Ovary (tissue), 9 donors: ENCODE results near the gene PAFAH1B2. TPM values are rescaled to one million over a fixed set of nuclear protein-coding genes. Genes with fewer than 3 reads are reported as not detected.
"Not testable (repeated sequence)": the region's sequence is repeated elsewhere in the genome, so short reads cannot be mapped to it uniquely, and the experiment has no call there.

Source experiments
- DNase-seq, 5 donors: peaks; one replicate each; pipeline ENCODE4 v3.0.0-alpha.2; 2019 to 2020
- H3K27ac ChIP-seq, 2 donors: fragments of 200-600 bp; one replicate each; pipeline versions ENCODE4 v1.5.1 to v1.8.0; 2019 to 2022
- H3K27me3 ChIP-seq: fragments of 200-600 bp; one replicate; pipeline ENCODE4 v1.8.0; 2022
- H3K36me3 ChIP-seq: fragments of 200-600 bp; sonication (generic); one replicate; pipeline ENCODE4 v1.5.1; 2019
- H3K4me1 ChIP-seq: one replicate; pipeline ENCODE4 v1.8.1; 2013; ENCODE audit warnings: mild to moderate bottlenecking, moderate library complexity; ENCODE audit not compliant: insufficient read depth
- H3K4me3 ChIP-seq: fragments of 200-600 bp; sonication (generic); one replicate; pipeline ENCODE4 v1.5.1; 2017
- H3K9me3 ChIP-seq, 2 donors: fragments of 200-600 bp in 1 of 2; sonication (generic) in 1 of 2; one replicate each; pipeline versions ENCODE4 v1.5.1 to v1.8.1; 2013 to 2019; ENCODE audit warnings: mild to moderate bottlenecking in 1 of 2, moderate library complexity in 1 of 2
- EP300 ChIP-seq: sonication (generic); formaldehyde crosslinking; IDR thresholded peaks from one replicate; pipeline ENCODE4 v1.6.1; 2017; ENCODE audit warnings: antibody characterized with exemption
- POLR2A ChIP-seq: fragments of 450-650 bp; IDR thresholded peaks from one replicate; pipeline ENCODE4 v1.6.1; 2017; ENCODE audit warnings: antibody characterized with exemption, mild to moderate bottlenecking, moderate library complexity
- WGBS, 3 donors: extraction: QIAGEN DNeasy Blood & Tissue Kit in 1 of 3; methylation state at CpG; one replicate each; pipeline versions ENCODE4 v1.1.5 to v1.1.7; 2013 to 2017; 5-methylcytosine and 5-hydroxymethylcytosine counted together
- intact Hi-C, 4 donors: fragments of 100-400 bp; cut with DNase I; formaldehyde crosslinking; loops; one replicate each; pipeline versions ENCODE4 v1.11.0 to v1.15.1; 2022 to 2023
- polyA plus RNA-seq, 2 donors: library from polyadenylated mRNA; stranded (reverse); fragments of 200-250 nt in 1 of 2; fragments of 350-450 nt in 1 of 2; fragmentation: Illumina TruSeq in 1 of 2; extraction: RNeasy Lipid Tissue Mini Kit (QIAGEN cat#74804) in 1 of 2; gene quantifications; one replicate each; pipeline ENCODE4 v1.2.3, GENCODE V29; 2013 to 2014
- total RNA-seq, 7 donors: library from RNA; depleted of rRNA in 2 of 7; stranded (reverse); fragments of >200 nt in 2 of 7; fragmentation: NEBNext Ultra II Directional in 3 of 7; extraction: Animal tissue kit (Norgen Biotek cat#: 25700) in 3 of 7; gene quantifications; one replicate each; pipeline versions ENCODE4 v1.1.0 to v1.2.4, GENCODE V29; 2016 to 2023
- TF ChIP-seq, protein P1 (sequence below), 3 donors: fragments of 450-650 bp in 2 of 3; fragments of 200-600 bp in 1 of 3; IDR thresholded peaks; one replicate each; pipeline versions ENCODE4 v1.5.1 to v1.8.0; 2016 to 2022; ENCODE audit warnings: antibody characterized with exemption in 3 of 3, mild to moderate bottlenecking in 1 of 3
- donor health status: DM: no; HTN: no; CAD: no; lungs with moderate emphysema.
- donor health status: DM: no; HTN: no; CAD: no.
- donor health status: Bipolar disorder and iron deficiency.
- donor health status: DM: yes; HTN: yes; CAD: no.
- donor health status: DM: no; HTN: no; CAD: no.
- donor health status: DM: yes; HTN: yes; CAD: no.

PAFAH1B2 gene
- total and polyA plus RNA-seq, 9 donors, result 23.0 to 95.6 (median 75.5) TPM

DNA sequence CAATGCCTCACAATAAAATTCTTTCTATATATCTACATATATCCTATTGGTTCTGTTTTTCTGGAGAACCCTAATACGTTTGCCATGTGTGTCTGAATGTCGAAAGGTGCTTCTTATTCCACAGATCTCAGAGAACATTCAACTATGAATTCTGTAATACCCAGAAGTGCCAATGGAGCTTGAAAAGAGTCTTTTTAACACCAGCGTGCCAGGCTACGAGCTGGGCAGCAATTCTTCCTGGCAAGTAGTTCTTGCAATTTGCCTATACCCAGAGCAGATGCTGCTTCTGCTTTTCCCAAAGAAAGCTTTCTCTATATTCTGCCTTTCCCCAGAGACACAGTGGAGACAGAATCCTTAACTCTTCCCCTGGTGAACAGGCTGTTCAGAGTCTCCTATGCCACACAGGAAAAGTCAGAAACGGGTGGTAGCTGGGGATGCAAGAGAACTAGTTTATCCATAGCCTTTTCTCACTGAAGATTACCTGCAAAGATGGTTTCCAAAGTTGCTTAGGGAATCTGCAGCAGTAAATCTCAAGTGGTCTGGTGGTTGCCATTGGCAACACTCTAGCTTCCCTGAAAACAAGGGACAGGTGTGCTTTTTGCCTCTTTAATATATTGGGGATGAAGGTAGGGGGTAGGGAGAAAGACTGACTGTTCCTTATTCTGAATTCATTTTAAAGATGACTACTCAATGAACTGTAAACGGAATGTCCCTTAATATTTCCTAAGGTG lies 16.8 kb upstream of the PAFAH1B2 start:
- Histone ChIP-seq H3K9me3 (no peaks in the 10 kb centered on the region), H3K36me3 (no peaks in the 10 kb centered on the region), H3K4me3 (no peak overlapping the region), H3K27ac (no peak overlapping the region), H3K27me3 (no peaks in the 10 kb centered on the region), H3K4me1 (no peaks in the 10 kb centered on the region)
- TF ChIP-seq, protein P1, sequence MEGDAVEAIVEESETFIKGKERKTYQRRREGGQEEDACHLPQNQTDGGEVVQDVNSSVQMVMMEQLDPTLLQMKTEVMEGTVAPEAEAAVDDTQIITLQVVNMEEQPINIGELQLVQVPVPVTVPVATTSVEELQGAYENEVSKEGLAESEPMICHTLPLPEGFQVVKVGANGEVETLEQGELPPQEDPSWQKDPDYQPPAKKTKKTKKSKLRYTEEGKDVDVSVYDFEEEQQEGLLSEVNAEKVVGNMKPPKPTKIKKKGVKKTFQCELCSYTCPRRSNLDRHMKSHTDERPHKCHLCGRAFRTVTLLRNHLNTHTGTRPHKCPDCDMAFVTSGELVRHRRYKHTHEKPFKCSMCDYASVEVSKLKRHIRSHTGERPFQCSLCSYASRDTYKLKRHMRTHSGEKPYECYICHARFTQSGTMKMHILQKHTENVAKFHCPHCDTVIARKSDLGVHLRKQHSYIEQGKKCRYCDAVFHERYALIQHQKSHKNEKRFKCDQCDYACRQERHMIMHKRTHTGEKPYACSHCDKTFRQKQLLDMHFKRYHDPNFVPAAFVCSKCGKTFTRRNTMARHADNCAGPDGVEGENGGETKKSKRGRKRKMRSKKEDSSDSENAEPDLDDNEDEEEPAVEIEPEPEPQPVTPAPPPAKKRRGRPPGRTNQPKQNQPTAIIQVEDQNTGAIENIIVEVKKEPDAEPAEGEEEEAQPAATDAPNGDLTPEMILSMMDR (IDR thresholded peaks at IDR 0.05), result no peak
- TF ChIP-seq EP300 (no peak), POLR2A (no peak)
- WGBS, 3 donors, result 72 to 79% (median 75%) methylated on average over 6 of the region's 6 CpGs
- intact Hi-C loops, result no loop called here
- no peak for DNase-seq

DNA sequence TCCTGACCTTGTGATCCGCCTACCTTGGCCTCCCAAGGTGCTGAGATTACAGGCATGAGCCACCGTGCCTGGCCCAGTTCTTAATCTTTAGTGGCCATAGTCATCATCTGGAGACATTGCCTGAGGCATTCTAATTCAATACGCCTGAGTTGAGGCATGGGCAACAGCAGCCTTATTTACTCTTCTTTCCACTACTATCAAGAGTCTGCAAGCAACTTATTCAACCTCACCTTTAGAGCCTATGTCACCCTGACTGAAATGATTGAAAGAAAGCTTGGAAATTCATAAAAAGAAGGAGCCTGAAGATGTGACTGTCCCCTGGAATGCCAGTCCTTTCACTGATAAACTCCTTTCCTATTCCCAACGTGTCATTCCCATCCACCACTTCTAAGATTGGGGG lies 15.8 kb upstream of the PAFAH1B2 start:
- 75 to 82% (median 81%) methylated on average over 4 of the region's 4 CpGs for WGBS, 3 donors

DNA sequence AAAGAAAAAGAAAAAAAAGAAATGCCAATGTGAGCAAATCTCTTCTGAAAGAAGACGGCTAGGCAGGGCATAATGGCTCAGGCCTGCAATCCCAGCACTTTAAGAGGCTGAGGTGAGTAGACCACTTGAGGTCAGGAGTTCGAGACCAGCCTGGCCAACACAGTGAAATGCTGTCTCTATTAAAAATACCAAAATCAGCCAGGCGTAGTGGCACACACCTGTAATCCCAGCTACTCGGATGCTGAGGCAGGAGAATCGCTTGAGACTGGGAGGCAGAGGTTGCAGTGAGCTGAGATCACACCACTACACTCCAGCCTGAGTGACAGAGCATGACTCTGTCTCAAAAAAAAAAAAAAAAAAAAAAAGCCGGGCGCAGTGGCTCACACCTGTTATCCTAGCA lies 13.7 kb upstream of the PAFAH1B2 start:
- not testable (repeated sequence) for DNase-seq, H3K36me3 ChIP-seq, H3K27me3 ChIP-seq, H3K9me3 ChIP-seq, H3K4me1 ChIP-seq, H3K27ac ChIP-seq, H3K4me3 ChIP-seq
- intact Hi-C loops, result loop anchor here in 3 of 4 donors (5.0 kb wide), 1 partner anchor 77 kb away; no protein-coding TSS in a partner anchor
- 92 to 94% (median 94%) methylated on average over 7 of the region's 7 CpGs for WGBS, 3 donors

More for the DNA sequence above, 15.8 kb upstream of the PAFAH1B2 start:
- H3K27me3 ChIP-seq, result no peaks in the 10 kb centered on the region
- H3K4me1 ChIP-seq, result no peaks in the 10 kb centered on the region
- intact Hi-C loops, result no loop called here
- no peak for DNase-seq
- H3K36me3 ChIP-seq, result no peaks in the 10 kb centered on the region
- no peak for TF ChIP-seq POLR2A
- no peak for TF ChIP-seq EP300
- TF ChIP-seq, protein P1 (IDR thresholded peaks at IDR 0.05), result no peak
- no peak overlapping the region for H3K4me3 ChIP-seq
- no peaks in the 10 kb centered on the region for H3K9me3 ChIP-seq
- H3K27ac ChIP-seq, result no peak overlapping the region

DNA sequence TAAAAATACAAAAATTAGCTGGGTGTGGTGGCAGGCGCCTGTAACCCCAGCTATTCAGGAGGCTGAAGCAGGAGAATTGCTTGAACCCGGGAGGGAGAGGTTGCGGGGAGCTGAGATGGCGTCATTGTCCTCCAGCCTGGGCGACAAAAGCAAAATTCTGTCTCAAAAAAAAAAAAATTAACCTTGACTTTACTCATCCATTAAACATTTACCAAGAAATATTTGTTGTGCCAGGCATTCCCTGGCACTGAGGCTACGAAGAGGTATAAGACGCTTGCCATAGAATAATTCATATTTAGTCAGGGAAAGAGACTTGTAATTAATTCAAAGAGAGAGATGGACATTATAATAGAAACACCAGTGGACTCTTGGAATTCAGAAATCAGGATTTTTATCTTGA lies 13.2 kb upstream of the PAFAH1B2 start:
- intact Hi-C loops, result loop anchor here in 3 of 4 donors (5.0 kb wide), 1 partner anchor 76 kb away; no protein-coding TSS in a partner anchor
- Histone ChIP-seq H3K4me3 (no peak overlapping the region), H3K27ac (no peak overlapping the region)

More for the DNA sequence above, 13.2 kb upstream of the PAFAH1B2 start:
- H3K4me1 ChIP-seq, result no peaks in the 10 kb centered on the region
- H3K36me3 ChIP-seq, result no peaks in the 10 kb centered on the region
- 90 to 94% (median 94%) methylated on average over 7 of the region's 7 CpGs for WGBS, 3 donors
- H3K27me3 ChIP-seq, result no peaks in the 10 kb centered on the region
- DNase-seq, result no peak
- TF ChIP-seq, protein P1 (IDR thresholded peaks at IDR 0.05), result no peak
- no peak for TF ChIP-seq POLR2A
- no peak for TF ChIP-seq EP300
- H3K9me3 ChIP-seq, result no peaks in the 10 kb centered on the region
